ENCODE measurements around the gene NAA50. TPM values are rescaled to one million over a fixed set of nuclear protein-coding genes. Genes with fewer than 3 reads are reported as not detected.

The NAA50 gene
- total RNA-seq, 1 donor from 2014 or later = 75.0 TPM

DNA sequence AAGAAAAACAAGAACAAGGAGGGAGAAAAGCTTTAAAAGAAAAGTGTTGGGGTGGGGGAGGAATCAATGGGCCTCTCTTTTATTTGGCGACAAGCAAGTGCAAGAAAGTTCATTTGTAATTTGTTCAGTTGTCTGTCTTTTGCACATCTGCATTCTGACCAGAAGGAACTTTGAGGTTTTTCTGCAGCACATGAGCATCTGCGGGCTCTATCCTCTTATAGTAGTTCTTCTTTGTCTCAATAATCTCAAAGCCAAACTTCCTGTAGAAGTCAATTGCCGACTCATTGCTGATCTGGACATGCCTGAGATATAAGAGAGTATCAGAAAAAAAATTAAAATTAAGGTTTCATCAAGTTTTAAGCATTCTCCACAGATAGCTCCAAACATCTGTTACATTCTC lies 24.4 kb downstream of the NAA50 start:
- Histone ChIP-seq H3K4me1 (peaks cover 22% of the 10 kb centered on the region), H3K9me3 (replicated peaks) (no peaks in the 10 kb centered on the region), H3K27me3 (ENCODE audit: low read depth) (no peaks in the 10 kb centered on the region), H3K4me3 (no peak overlapping the region), H3K36me3 (peaks cover 38% of the 10 kb centered on the region), H3K27ac (replicated peaks) (no peak overlapping the region)
- TF ChIP-seq CTCF (IDR thresholded peaks at IDR 0.05; ENCODE audit: borderline replicate concordance) = no peak
- intact Hi-C loops (cut with micrococcal nuclease) = no loop called here
- DNase-seq = no peak

- no peak for DNase-seq
- Histone ChIP-seq H3K27ac (replicated peaks) (no peak overlapping the region), H3K36me3 (peaks cover 38% of the 10 kb centered on the region), H3K4me3 (no peak overlapping the region), H3K4me1 (peaks cover 20% of the 10 kb centered on the region), H3K27me3 (ENCODE audit: low read depth) (no peaks in the 10 kb centered on the region), H3K9me3 (replicated peaks) (no peaks in the 10 kb centered on the region)
- no peak for TF ChIP-seq CTCF (IDR thresholded peaks at IDR 0.05; ENCODE audit: borderline replicate concordance)
- intact Hi-C loops (cut with micrococcal nuclease) = no loop called here
These were observed 26.3 kb downstream of the NAA50 start for GRCh38 chr3:113719758-113720157.

DNA sequence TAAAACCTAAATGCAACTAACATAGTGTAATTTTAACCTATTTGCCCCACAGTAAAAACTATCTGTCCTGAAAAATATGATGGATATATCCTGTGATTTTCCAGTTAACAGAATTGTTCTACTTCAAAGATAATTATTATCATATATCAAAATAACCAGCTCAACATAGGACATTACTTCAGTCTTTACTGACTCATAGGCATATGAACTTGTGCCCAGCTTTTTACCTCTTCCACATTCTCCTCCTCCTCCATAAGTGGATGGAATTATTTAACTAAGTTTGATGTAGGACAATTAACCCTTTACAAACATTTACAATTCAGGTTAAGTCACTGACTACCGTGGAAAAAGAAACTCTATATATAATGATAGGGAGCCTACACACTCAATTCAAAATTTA lies 26.8 kb downstream of the NAA50 start:
- DNase-seq = no peak
- peaks cover 38% of the 10 kb centered on the region for H3K36me3 ChIP-seq
- no peak for TF ChIP-seq CTCF (IDR thresholded peaks at IDR 0.05; ENCODE audit: borderline replicate concordance)

GRCh38 chr3:113717818-113718217 lies 28.2 kb downstream of the NAA50 start:
- DNase-seq = no peak
- Histone ChIP-seq H3K4me3 (no peak overlapping the region), H3K27ac (replicated peaks) (no peak overlapping the region), H3K9me3 (replicated peaks) (no peaks in the 10 kb centered on the region), H3K36me3 (peaks cover 34% of the 10 kb centered on the region), H3K4me1 (peaks cover 20% of the 10 kb centered on the region), H3K27me3 (ENCODE audit: low read depth) (no peaks in the 10 kb centered on the region)
- intact Hi-C loops (cut with micrococcal nuclease) = no loop called here
- no peak for TF ChIP-seq CTCF (IDR thresholded peaks at IDR 0.05; ENCODE audit: borderline replicate concordance)

More for the DNA sequence above, 26.8 kb downstream of the NAA50 start:
- Histone ChIP-seq H3K27ac (replicated peaks) (no peak overlapping the region), H3K4me1 (peaks cover 20% of the 10 kb centered on the region), H3K4me3 (no peak overlapping the region), H3K27me3 (ENCODE audit: low read depth) (no peaks in the 10 kb centered on the region), H3K9me3 (replicated peaks) (no peaks in the 10 kb centered on the region)
- intact Hi-C loops (cut with micrococcal nuclease) = no loop called here

DNA sequence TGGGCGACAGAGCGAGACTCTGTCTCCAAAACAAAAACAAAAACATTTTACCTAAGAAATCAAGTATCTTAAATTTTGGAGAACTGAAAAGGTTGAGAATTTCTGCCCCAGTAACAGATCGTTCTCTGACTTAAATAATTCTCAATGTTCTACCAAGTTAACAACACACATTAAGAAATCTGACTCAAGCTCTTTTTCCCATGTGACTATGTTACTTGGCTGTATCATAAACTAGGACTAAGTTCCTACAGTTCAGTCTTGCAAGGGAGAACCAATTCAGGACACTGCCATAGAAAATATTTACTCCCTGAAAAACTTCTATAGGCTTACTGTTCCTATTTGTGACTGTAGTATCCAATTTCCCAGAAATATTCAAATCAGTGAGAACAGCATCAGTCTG lies 28.7 kb downstream of the NAA50 start:
- peaks cover 20% of the 10 kb centered on the region for H3K4me1 ChIP-seq
- no peak for TF ChIP-seq CTCF (IDR thresholded peaks at IDR 0.05; ENCODE audit: borderline replicate concordance)
- no peak overlapping the region for H3K4me3 ChIP-seq
- peaks cover 30% of the 10 kb centered on the region for H3K36me3 ChIP-seq
- H3K27ac ChIP-seq (replicated peaks) = no peak overlapping the region
- no peaks in the 10 kb centered on the region for H3K9me3 ChIP-seq (replicated peaks)
- intact Hi-C loops (cut with micrococcal nuclease) = no loop called here
- H3K27me3 ChIP-seq (ENCODE audit: low read depth) = no peaks in the 10 kb centered on the region
- no peak for DNase-seq

DNA sequence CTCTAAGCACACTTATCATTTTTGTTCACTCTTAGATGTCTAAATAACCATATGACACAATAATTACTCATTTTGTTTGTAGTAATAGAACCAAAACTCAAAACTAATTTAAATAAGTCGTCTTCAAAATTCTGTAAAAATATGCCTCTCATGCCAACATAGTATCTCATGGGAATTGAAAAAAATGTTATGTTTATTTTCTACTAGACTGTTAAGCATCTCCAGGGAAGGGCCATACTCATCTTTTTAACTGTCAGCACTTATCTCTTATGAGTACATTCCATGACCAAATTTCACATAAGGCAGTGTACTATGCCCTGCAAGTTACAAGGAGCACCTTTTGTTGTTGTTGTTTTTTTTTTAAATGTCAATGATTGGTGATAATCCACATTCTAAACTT lies 31.3 kb downstream of the NAA50 start:
- H3K36me3 ChIP-seq = peaks cover 6% of the 10 kb centered on the region
- peaks cover 10% of the 10 kb centered on the region for H3K4me1 ChIP-seq
- intact Hi-C loops (cut with micrococcal nuclease) = no loop called here
- no peak overlapping the region for H3K4me3 ChIP-seq
- H3K9me3 ChIP-seq (replicated peaks) = no peaks in the 10 kb centered on the region
- peaks cover 3% of the 10 kb centered on the region for H3K27me3 ChIP-seq (ENCODE audit: low read depth)
- no peak for TF ChIP-seq CTCF (IDR thresholded peaks at IDR 0.05; ENCODE audit: borderline replicate concordance)
- no peak for DNase-seq
- no peak overlapping the region for H3K27ac ChIP-seq (replicated peaks)

Data from left ventricle myocardium inferior (tissue), 1 donor.